ENCODE data around the gene PLOD2. TPM values are rescaled to one million over a fixed set of nuclear protein-coding genes. Genes with fewer than 3 reads are reported as not detected.

Gene PLOD2
- total and polyA plus RNA-seq, 9 of the 15 experiments (the other 6 are each of a cell fraction or from before 2014, with no cell fraction given), result 0.18 to 1.5 (median 0.58) TPM

GRCh38 chr3:146156095-146156494 lies 4.9 kb downstream of the PLOD2 start:
- no peak for DNase-seq (ENCODE audit: extremely low read depth in 1 of 4, low spot score in 3 of 4)
- CTCF ChIA-PET (ENCODE audit: low intra/inter-chr PET ratio), result no interaction called here
- intact Hi-C loops (cut with micrococcal nuclease) (no loop called here), in situ Hi-C loops (cut with MboI) (no loop called here)
- BruUV-seq (replicated peaks), result no TSS peak
- Histone ChIP-seq H3K79me2 (ENCODE audit: control insufficient read depth, insufficient read depth, low read length) (no peaks in the 10 kb centered on the region), H3K9me3 (replicated peaks; ENCODE audit: control insufficient read depth, insufficient read depth, low read depth, low read length) (no peaks in the 10 kb centered on the region), H3K4me2 (ENCODE audit: insufficient read depth, low read length) (no peak overlapping the region), H3K4me1 (replicated peaks in 1 of 2; ENCODE audit: control insufficient read depth in 2 of 2, insufficient read depth in 2 of 2, low read length in 2 of 2) (peaks cover 0 to 7% of the 10 kb centered on the region in 2 experiments; a peak in 2 of 5 replicates), H3K27ac (ENCODE audit: extremely low read depth, low read depth, low read length) (no peak overlapping the region), H3K9me1 (ENCODE audit: control insufficient read depth, insufficient read depth, low read length) (no peaks in the 10 kb centered on the region), H3K27me3 (ENCODE audit: control insufficient read depth in 2 of 2, insufficient read depth in 2 of 2, low read length in 2 of 2) (peaks cover 0 to 10% of the 10 kb centered on the region in 2 experiments; a peak in 2 of 5 replicates), H3K9ac (ENCODE audit: insufficient read depth in 1 of 2, low read depth in 2 of 2, low read length in 2 of 2) (no peak overlapping the region), H4K20me1 (replicated peaks; ENCODE audit: control insufficient read depth, insufficient read depth, low read length) (no peaks in the 10 kb centered on the region), H2AFZ (ENCODE audit: low read depth, low read length) (no peak overlapping the region), H3K36me3 (ENCODE audit: control insufficient read depth, insufficient read depth, low read length) (no peaks in the 10 kb centered on the region), H3K4me3 (no peak overlapping the region)
- WGBS (ENCODE audit: insufficient coverage, low coverage, missing lambda C conversion rate), result 3% methylated on average over 4 of the region's 4 CpGs
- no peak for FAIRE-seq
- ATAC-seq, result no peak
- POLR2A ChIA-PET, result no interaction called here
- TF ChIP-seq E2F3 (CRISPR knock-in tag; IDR thresholded peaks at IDR 0.05), result no peak
- TF ChIP-seq KLF1 (tag; IDR thresholded peaks at IDR 0.05), result no peak
- no peak for TF ChIP-seq CGGBP1 (CRISPR knock-in tag; IDR thresholded peaks at IDR 0.05)
- TF ChIP-seq, protein P1, sequence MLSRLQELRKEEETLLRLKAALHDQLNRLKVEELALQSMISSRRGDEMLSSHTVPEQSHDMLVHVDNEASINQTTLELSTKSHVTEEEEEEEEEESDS (CRISPR knock-in tag; IDR thresholded peaks at IDR 0.05), result no peak
- no peak for TF ChIP-seq GABPB2 (CRISPR knock-in tag; conservative IDR thresholded peaks at IDR 0.05)
- TF ChIP-seq ZNF507 (tag; conservative IDR thresholded peaks at IDR 0.05), result no peak
- no peak for TF ChIP-seq BCL6 (CRISPR knock-in tag; IDR thresholded peaks at IDR 0.05)
- TF ChIP-seq ZBTB11 (CRISPR knock-in tag; IDR thresholded peaks at IDR 0.05), result no peak
- no peak for TF ChIP-seq XRCC3 (IDR thresholded peaks at IDR 0.05)
- TF ChIP-seq COPS2 (conservative IDR thresholded peaks at IDR 0.05), result no peak
- no peak for TF ChIP-seq FOXM1 (IDR thresholded peaks at IDR 0.05; ENCODE audit: low read depth)
- TF ChIP-seq FOXM1 (CRISPR knock-in tag; IDR thresholded peaks at IDR 0.05; ENCODE audit: low read depth), result no peak
- TF ChIP-seq NFATC3 (IDR thresholded peaks at IDR 0.05), result no peak
- no peak for TF ChIP-seq CXXC5 (CRISPR knock-in tag; IDR thresholded peaks at IDR 0.05)
- no peak for TF ChIP-seq U2AF1 (optimal IDR thresholded peaks at IDR 0.05; ENCODE audit: low read depth, low read length)
- no peak for TF ChIP-seq POLR2A (conservative IDR thresholded peaks at IDR 0.05)
